H1 (cell line): ENCODE data around the gene IL32. TPM values are rescaled to one million over a fixed set of nuclear protein-coding genes. Genes with fewer than 3 reads are reported as not detected.

Experiments
- CTCF ChIA-PET: fragments of 300-600 bp; sonication (Branson Sonifier 250); formaldehyde crosslinking; loops from one replicate; lab custom pipeline; 2021; ENCODE audit not compliant: partially characterized antibody; lab: Charles Lee
- POLR2A ChIA-PET: fragments of 300-600 bp; sonication (Branson Sonifier 250); formaldehyde crosslinking; loops from one replicate; lab custom pipeline; 2021; ENCODE audit warnings: inconsistent platforms; ENCODE audit not compliant: partially characterized antibody; lab: Charles Lee
- DNase-seq, 2 experiments: peaks; one replicate each; pipeline versions ENCODE4 v3.0.0 to v3.0.0-alpha.2; 2010 to 2022; ENCODE audit warnings: low spot score in 2 of 2, low read depth in 1 of 2, mixed read lengths in 1 of 2
- FAIRE-seq: peaks from 2 replicates; lab custom pipeline; 2011; peaks lifted over from hg19 to GRCh38; lab: Jason Lieb, UNC
- H2AFZ ChIP-seq: 2 replicates; pipeline ENCODE4 v1.8.1; 2012; ENCODE audit warnings: low read length, inconsistent platforms
- H2AK5ac ChIP-seq: 2 replicates; pipeline ENCODE4 v1.6.1; 2013; ENCODE audit warnings: low read depth, low read length
- H2BK120ac ChIP-seq: replicated peaks from 2 replicates; pipeline ENCODE3; 2013; ENCODE audit warnings: low read depth, low read length, inconsistent platforms
- H2BK12ac ChIP-seq: 2 replicates; pipeline ENCODE4 v1.6.1; 2013; ENCODE audit warnings: low read depth, low read length
- H2BK15ac ChIP-seq: 2 replicates; pipeline ENCODE4 v1.6.1; 2013; ENCODE audit warnings: low read length
- H2BK20ac ChIP-seq: 2 replicates; pipeline ENCODE4 v1.6.1; 2013; ENCODE audit warnings: low read length
- H2BK5ac ChIP-seq: 2 replicates; pipeline ENCODE4 v1.6.1; 2013; ENCODE audit warnings: low read depth, low read length
- H3K14ac ChIP-seq: 2 replicates; pipeline ENCODE4 v1.6.1; 2013; ENCODE audit warnings: inconsistent platforms; ENCODE audit not compliant: insufficient read length
- H3K18ac ChIP-seq: 2 replicates; pipeline ENCODE4 v1.6.1; 2013; ENCODE audit warnings: low read length; ENCODE audit errors: extremely low read depth
- H3K23ac ChIP-seq: 2 replicates; pipeline ENCODE4 v1.6.1; 2013; ENCODE audit warnings: inconsistent platforms; ENCODE audit not compliant: insufficient read length
- H3K23me2 ChIP-seq: 2 replicates; pipeline ENCODE4 v1.6.1; 2013; ENCODE audit warnings: low read depth, low read length
- H3K27ac ChIP-seq: 2 replicates; pipeline ENCODE4 v1.6.1; 2011; ENCODE audit warnings: low read depth, low read length, inconsistent platforms
- H3K27me3 ChIP-seq, 4 experiments: replicated peaks in 1 of 4; 1 replicate in 1 of 4; 2 replicates in 3 of 4; pipeline versions ENCODE4 v1.6.1 to v1.8.1; 2011 to 2013; ENCODE audit warnings: low read length in 3 of 4, mild to moderate bottlenecking in 3 of 4, inconsistent platforms in 2 of 4, mixed read lengths in 2 of 4, moderate library complexity in 1 of 4; ENCODE audit not compliant: control insufficient read depth in 3 of 4, insufficient read depth in 3 of 4; ENCODE audit errors: extremely low read depth in 1 of 4
- H3K36me3 ChIP-seq, 4 experiments: 2 replicates each; pipeline versions ENCODE4 v1.6.1 to v1.8.1; 2011 to 2013; ENCODE audit warnings: mild to moderate bottlenecking in 4 of 4, low read length in 3 of 4, moderate library complexity in 2 of 4, control low read depth in 1 of 4, inconsistent platforms in 1 of 4; ENCODE audit not compliant: insufficient read depth in 4 of 4, control insufficient read depth in 2 of 4
- H3K4ac ChIP-seq: replicated peaks from 2 replicates; pipeline ENCODE3; 2013; ENCODE audit warnings: low read length, low read depth, mixed read lengths, inconsistent platforms; ENCODE audit not compliant: insufficient read length
- H3K4me1 ChIP-seq, 4 experiments: replicated peaks in 1 of 4; 1 replicate in 1 of 4; 2 replicates in 3 of 4; pipeline versions ENCODE4 v1.6.1 to v1.8.1; 2011 to 2013; ENCODE audit warnings: low read length in 3 of 4, inconsistent platforms in 2 of 4, mixed read lengths in 1 of 4; ENCODE audit not compliant: insufficient read depth in 4 of 4, control insufficient read depth in 3 of 4
- H3K4me2 ChIP-seq, 2 experiments: 2 replicates each; pipeline versions ENCODE4 v1.6.1 to v1.8.1; 2011 to 2013; ENCODE audit warnings: low read depth in 2 of 2, low read length in 2 of 2, control low read depth in 1 of 2, inconsistent platforms in 1 of 2, mild to moderate bottlenecking in 1 of 2; ENCODE audit not compliant: insufficient read depth in 1 of 2
- H3K4me3 ChIP-seq, 4 experiments: fragments of 200-600, 300-600 bp in 1 of 4; sonication (generic), shearing (Covaris generic), sonication (Bioruptor Twin) in 1 of 4; 2 replicates each; pipeline versions ENCODE4 v1.5.1 to v1.8.1; 2011 to 2016; ENCODE audit warnings: low read length in 4 of 4, low read depth in 3 of 4, control low read depth in 2 of 4, inconsistent platforms in 2 of 4, mild to moderate bottlenecking in 2 of 4, mixed read lengths in 1 of 4, moderate library complexity in 1 of 4; ENCODE audit not compliant: insufficient read depth in 2 of 4; ENCODE audit errors: extremely low read depth in 1 of 4
- H3K56ac ChIP-seq: replicated peaks from 2 replicates; pipeline ENCODE3; 2013; ENCODE audit warnings: low read depth, mild to moderate bottlenecking, mixed read lengths, low read length, inconsistent platforms; ENCODE audit not compliant: insufficient read length
- H3K79me1 ChIP-seq: 2 replicates; pipeline ENCODE4 v1.6.1; 2013; ENCODE audit warnings: low read depth, low read length, control low read depth
- H3K79me2 ChIP-seq, 2 experiments: 2 replicates each; pipeline versions ENCODE4 v1.6.1 to v1.8.1; 2012 to 2013; ENCODE audit warnings: low read length in 2 of 2, mild to moderate bottlenecking in 2 of 2, inconsistent platforms in 1 of 2; ENCODE audit not compliant: insufficient read depth in 2 of 2, control insufficient read depth in 1 of 2
- H3K9ac ChIP-seq, 4 experiments: replicated peaks in 1 of 4; 1 replicate in 1 of 4; 2 replicates in 3 of 4; pipeline versions ENCODE4 v1.6.1 to v1.8.1; 2011 to 2013; ENCODE audit warnings: low read depth in 3 of 4, low read length in 3 of 4, control low read depth in 2 of 4, mild to moderate bottlenecking in 2 of 4, moderate library complexity in 2 of 4, inconsistent platforms in 1 of 4; ENCODE audit errors: extremely low read depth in 1 of 4
- H3K9me3 ChIP-seq, 2 experiments: 2 replicates each; pipeline versions ENCODE4 v1.6.1 to v1.8.1; 2012 to 2013; ENCODE audit warnings: mild to moderate bottlenecking in 2 of 2, moderate library complexity in 2 of 2, control low read depth in 1 of 2, inconsistent platforms in 1 of 2, low read depth in 1 of 2, low read length in 1 of 2, mixed read lengths in 1 of 2; ENCODE audit not compliant: insufficient read depth in 2 of 2
- H4K20me1 ChIP-seq, 2 experiments: replicated peaks in 1 of 2; 2 replicates each; pipeline versions ENCODE3 to v1.8.1; 2011 to 2013; ENCODE audit warnings: inconsistent platforms in 2 of 2, low read length in 2 of 2, mild to moderate bottlenecking in 1 of 2; ENCODE audit not compliant: insufficient read depth in 2 of 2, control insufficient read depth in 1 of 2
- H4K5ac ChIP-seq: 2 replicates; pipeline ENCODE4 v1.6.1; 2013; ENCODE audit warnings: low read length, low read depth, mixed read lengths, inconsistent platforms; ENCODE audit not compliant: insufficient read length
- H4K8ac ChIP-seq: 2 replicates; pipeline ENCODE4 v1.8.0; 2013; ENCODE audit warnings: mild to moderate bottlenecking, moderate library complexity, low read length, inconsistent platforms; ENCODE audit not compliant: insufficient read depth; ENCODE audit errors: extremely low read depth
- H4K91ac ChIP-seq: replicated peaks from 2 replicates; pipeline ENCODE3; 2013; ENCODE audit warnings: low read length, mixed read lengths, inconsistent platforms; ENCODE audit not compliant: insufficient read length
- ATF2 ChIP-seq: IDR thresholded peaks from 2 replicates; pipeline ENCODE4 v1.6.1; 2012; ENCODE audit warnings: low read length, inconsistent platforms
- ATF3 ChIP-seq: IDR thresholded peaks from 2 replicates; pipeline ENCODE4 v1.6.1; 2011; ENCODE audit warnings: low read depth, mild to moderate bottlenecking, low read length; ENCODE audit not compliant: insufficient read depth
- CEBPB ChIP-seq: IDR thresholded peaks from 2 replicates; pipeline ENCODE4 v1.6.1; 2012; ENCODE audit warnings: low read depth, low read length
- CREB1 ChIP-seq: IDR thresholded peaks from 2 replicates; pipeline ENCODE4 v1.6.1; 2012; ENCODE audit warnings: inconsistent platforms
- KDM1A ChIP-seq: fragments of 200-600, 300-600 bp; sonication (generic); IDR thresholded peaks from 2 replicates; pipeline ENCODE4 v1.7.1; 2016; ENCODE audit warnings: mild to moderate bottlenecking, low read length, borderline replicate concordance
- KDM5A ChIP-seq: fragments of 200-600 bp; IDR thresholded peaks from 2 replicates; pipeline ENCODE4 v1.7.1; 2012; ENCODE audit warnings: mild to moderate bottlenecking, low read length, inconsistent platforms, mixed read lengths
- POLR2AphosphoS5 ChIP-seq: IDR thresholded peaks from 2 replicates; pipeline ENCODE4 v1.6.1; 2011; ENCODE audit warnings: low read depth, low read length
- RNF2 ChIP-seq: fragments of 200-900, 300-1000 bp; sonication (generic); IDR thresholded peaks from 2 replicates; pipeline ENCODE4 v1.7.1; 2016; ENCODE audit warnings: borderline replicate concordance, low read depth, mild to moderate bottlenecking, antibody characterized with exemption, low read length; ENCODE audit not compliant: poor library complexity, severe bottlenecking; ENCODE audit errors: missing control alignments
- SIRT6 ChIP-seq: IDR thresholded peaks from one replicate; pipeline ENCODE4 v1.7.1; 2012; ENCODE audit warnings: low read length, inconsistent platforms
- WGBS, 2 experiments: shearing (Covaris generic) in 1 of 2; methylation state at CpG; one replicate each; pipeline versions ENCODE4 v1.1.6 to v1.1.7; 2013 to 2015; ENCODE audit warnings: low lambda C conversion rate in 2 of 2, mixed read lengths in 2 of 2, inconsistent platforms in 1 of 2, low coverage in 1 of 2, missing lambda C conversion rate in 1 of 2; ENCODE audit not compliant: insufficient replicate concordance in 2 of 2, insufficient coverage in 1 of 2, insufficient read length in 1 of 2; ENCODE audit errors: extremely low coverage in 1 of 2, missing lambda C conversion rate in 1 of 2; 5-methylcytosine and 5-hydroxymethylcytosine counted together
- polyA plus RNA-seq, 7 experiments: library from polyadenylated mRNA; depleted of rRNA in 3 of 7; stranded (reverse) in 5 of 7; unstranded in 2 of 7; fragments of >200 nt in 5 of 7; fragments of 200-250 nt in 2 of 7; gene quantifications; 1 replicate in 5 of 7; 2 replicates in 1 of 7; 4 replicates in 1 of 7; pipeline versions ENCODE4 v1.2.1 to v1.2.3, GENCODE V29; 2011 to 2013; ENCODE audit warnings: missing spikeins in 2 of 7, mixed read lengths in 2 of 7
- total RNA-seq: library from RNA; stranded (reverse); fragmentation: NEBNext Ultra II Directional; extraction: Animal tissue kit (Norgen Biotek cat#: 25700); gene quantifications from 2 replicates; pipeline ENCODE4 v1.2.1, GENCODE V29; 2021

The IL32 gene
- total and polyA plus RNA-seq, 2 of the 8 experiments (the other 6 are each of a cell fraction or from before 2014, with no cell fraction given) = 2.7 to 5.0 TPM

GRCh38 chr16:3038256-3038655 is 27.2 kb upstream of the IL32 start:
- Histone ChIP-seq H2BK12ac (0 out of 2 replicates have a peak overlapping the region, but pooled peaks have one; percentile 32), H3K56ac (no peak overlapping the region), H3K9ac (no peak overlapping the region), H3K9me3 (no peaks in the 10 kb centered on the region), H4K91ac (peak overlapping the region; percentile 1), H3K27me3 (peaks cover 0 to 11% (median 3%) of the 10 kb centered on the region in 4 experiments; a peak in 1 of 7 replicates), H3K4me1 (peaks cover 3 to 19% (median 12%) of the 10 kb centered on the region in 4 experiments), H2BK20ac (no peak overlapping the region; the same call in 1 of the 2 replicates), H2BK120ac (no peak overlapping the region), H3K4ac (no peak overlapping the region), H3K4me2 (peak overlapping the region; percentile 18 to 25; a peak in 1 of 4 replicates), H3K18ac (peak overlapping the region; percentile 71; the same call in 1 of the 2 replicates), H3K14ac (no peak overlapping the region), H4K8ac (peak overlapping the region; percentile 81; the same call in 1 of the 2 replicates), H3K4me3 (no peak overlapping the region; a peak in 1 of 8 replicates), H4K20me1 (peaks cover 2 to 12% of the 10 kb centered on the region in 2 experiments), H2BK5ac (no peak overlapping the region; the same call in 1 of the 2 replicates), H4K5ac (peak overlapping the region; percentile 51), H3K79me1 (0 out of 2 replicates have a peak, but pooled peaks cover 2% of the 10 kb centered on the region), H3K27ac (no peak overlapping the region; the same call in 1 of the 2 replicates), H3K23me2 (peaks cover 3% of the 10 kb centered on the region; the same call in 1 of the 2 replicates), H2BK15ac (peak overlapping the region; percentile 46; the same call in 1 of the 2 replicates), H3K36me3 (no peaks in the 10 kb centered on the region), H2AK5ac (0 out of 2 replicates have a peak overlapping the region, but pooled peaks have one; percentile 24), H2AFZ (no peak overlapping the region), H3K79me2 (no peaks in the 10 kb centered on the region), H3K23ac (no peak overlapping the region)
- DNase-seq = peak in 1 of 2 experiments; percentile 63
- POLR2A ChIA-PET = interaction anchor here (0.6 to 34.8 kb wide), 15 partner anchors 8 to 1471 kb away, joined by 3 to 1808 read pairs (median 5); partner anchors contain the start of genes CLDN6, CLDN9, HCFC1R1 and MMP25
- CTCF ChIA-PET = interaction anchor here (0.6 to 23.8 kb wide), 13 partner anchors 6 to 94 kb away, joined by 3 to 639 read pairs (median 6); partner anchors contain the start of genes CLDN9 and ZSCAN10
- WGBS, 2 experiments = 40% methylated on average over 11 of the region's 11 CpGs; no CpG with 5 or more reads in 1 of the 2 experiments
- peak; percentile 70 for FAIRE-seq
- TF ChIP-seq CREB1 (peak; percentile 35; the same call in 1 of the 2 replicates), RNF2 (no peak), SIRT6 (no peak), KDM5A (no peak), KDM1A (no peak), POLR2AphosphoS5 (peak; percentile 49; the same call in 1 of the 2 replicates), ATF2 (peak; percentile 81; the same call in 1 of the 2 replicates), CEBPB (peak; percentile 99), ATF3 (peak; percentile 84)
